GM12878 (cell line): ENCODE data around the gene DPPA4. TPM values are rescaled to one million over a fixed set of nuclear protein-coding genes. Genes with fewer than 3 reads are reported as not detected.

Source experiments
- ATAC-seq: fragments of 200-7000 bp; cut with Tn5 transposase; 3 replicates; pipeline ENCODE4 v1.9.1; 2020; ENCODE audit warnings: mild to moderate bottlenecking, moderate library complexity
- BruUV-seq: library from RNA; stranded (reverse); fragments of 400-500 nt; replicated peaks from 2 replicates; lab custom pipeline; 2021; lab: Mats Ljungman, UMichigan
- CTCF ChIA-PET: fragments of 300-600 bp; sonication (Branson Sonifier 250); formaldehyde crosslinking; extraction: SDS; loops from one replicate; lab custom pipeline; 2021; ENCODE audit warnings: inconsistent platforms; lab: Yijun Ruan, JAX
- POLR2A ChIA-PET: fragments of 350-600 bp; formaldehyde crosslinking; extraction: SDS; loops from one replicate; lab custom pipeline; 2021; ENCODE audit warnings: inconsistent platforms; lab: Charles Lee
- RAD21 ChIA-PET: fragments of 300-600 bp; sonication (Branson Sonifier 250); formaldehyde crosslinking; loops from one replicate; lab custom pipeline; 2023; ENCODE audit warnings: antibody characterized with exemption; ENCODE audit not compliant: unreplicated experiment; lab: Charles Lee
- SMC1A ChIA-PET: fragments of 300-600 bp; sonication (Branson Sonifier 250); formaldehyde crosslinking; loops from one replicate; lab custom pipeline; 2023; ENCODE audit not compliant: unreplicated experiment, uncharacterized antibody; lab: Charles Lee
- DNase-seq: peaks from one replicate; pipeline ENCODE4 v3.0.0-alpha.2; 2011; ENCODE audit warnings: low read depth, low spot score
- FAIRE-seq: peaks from 3 replicates; lab custom pipeline; 2011; peaks lifted over from hg19 to GRCh38; lab: Jason Lieb, UNC
- H2AFZ ChIP-seq: 2 replicates; pipeline ENCODE4 v1.6.0; 2011; ENCODE audit warnings: low read depth, low read length, control low read depth; ENCODE audit not compliant: control insufficient read depth
- H3K27ac ChIP-seq: 2 replicates; pipeline ENCODE4 v1.5.1; 2011; ENCODE audit warnings: control low read depth; ENCODE audit not compliant: control insufficient read depth, insufficient read depth
- H3K27me3 ChIP-seq, 2 experiments: replicated peaks in 1 of 2; 2 replicates each; pipeline versions ENCODE4 v1.6.0 to v1.6.1; 2011; ENCODE audit warnings: low read length in 1 of 2; ENCODE audit not compliant: control insufficient read depth in 2 of 2, insufficient read depth in 2 of 2
- H3K36me3 ChIP-seq, 2 experiments: 2 replicates each; pipeline ENCODE4 v1.5.1; 2011; ENCODE audit warnings: low read length in 1 of 2; ENCODE audit not compliant: control insufficient read depth in 2 of 2, insufficient read depth in 2 of 2
- H3K4me1 ChIP-seq: 2 replicates; pipeline ENCODE4 v1.6.1; 2011; ENCODE audit warnings: mild to moderate bottlenecking, low read length, moderate library complexity, mixed read lengths; ENCODE audit not compliant: control insufficient read depth, insufficient read depth
- H3K4me2 ChIP-seq: 2 replicates; pipeline ENCODE4 v1.6.0; 2011; ENCODE audit warnings: control low read depth; ENCODE audit not compliant: control insufficient read depth, insufficient read depth
- H3K4me3 ChIP-seq: fragments of 200-600 bp; sonication (generic); 2 replicates; pipeline ENCODE4 v1.5.1; 2016
- H3K79me2 ChIP-seq: 2 replicates; pipeline ENCODE4 v1.6.0; 2011; ENCODE audit warnings: low read length; ENCODE audit not compliant: control insufficient read depth, insufficient read depth
- H3K9ac ChIP-seq: 2 replicates; pipeline ENCODE4 v1.8.0; 2011; ENCODE audit warnings: low read length, control low read depth, mixed read lengths; ENCODE audit not compliant: control insufficient read depth, insufficient read depth
- H3K9me3 ChIP-seq: replicated peaks from 3 replicates; pipeline ENCODE4 v1.5.1; 2011; ENCODE audit warnings: mild to moderate bottlenecking, low read length; ENCODE audit not compliant: control insufficient read depth, insufficient read depth
- H4K20me1 ChIP-seq: 2 replicates; pipeline ENCODE4 v1.6.0; 2011; ENCODE audit not compliant: control insufficient read depth, insufficient read depth
- CHD1 ChIP-seq: IDR thresholded peaks from 2 replicates; pipeline ENCODE4 v1.6.1; 2012; ENCODE audit warnings: low read depth, low read length, improper control_type of control experiment
- EGR1 ChIP-seq, 2 experiments: IDR thresholded peaks; 1 replicate in 1 of 2; 2 replicates in 1 of 2; pipeline ENCODE4 v1.6.1; 2011 to 2012; ENCODE audit warnings: low read depth in 2 of 2, low read length in 2 of 2, borderline replicate concordance in 1 of 2, mild to moderate bottlenecking in 1 of 2, moderate library complexity in 1 of 2
- EZH2 ChIP-seq: IDR thresholded peaks from 2 replicates; pipeline ENCODE4 v1.6.1; 2012; ENCODE audit warnings: low read depth, mild to moderate bottlenecking, control low read depth, inconsistent platforms, low read length, borderline replicate concordance; ENCODE audit not compliant: control insufficient read depth
- FOXM1 ChIP-seq: IDR thresholded peaks from 2 replicates; pipeline ENCODE4 v1.6.1; 2012; ENCODE audit warnings: low read depth, mild to moderate bottlenecking, inconsistent platforms, low read length, moderate library complexity
- JUNB ChIP-seq: IDR thresholded peaks from 2 replicates; pipeline ENCODE4 v1.6.1; 2016; ENCODE audit warnings: antibody characterized with exemption, mild to moderate bottlenecking
- NR2F1 ChIP-seq: fragments of 450-650 bp; conservative IDR thresholded peaks from 2 replicates; pipeline ENCODE4 v1.6.1; 2017; ENCODE audit warnings: mild to moderate bottlenecking
- PML ChIP-seq: IDR thresholded peaks from 2 replicates; pipeline ENCODE4 v1.6.1; 2012; ENCODE audit warnings: low read length, inconsistent platforms
- RAD51 ChIP-seq: fragments of 450-650 bp; IDR thresholded peaks from 2 replicates; pipeline ENCODE4 v1.6.1; 2016; ENCODE audit warnings: moderate library complexity, mild to moderate bottlenecking, inconsistent platforms
- SPI1 ChIP-seq: IDR thresholded peaks from 2 replicates; pipeline ENCODE4 v1.6.1; 2011; ENCODE audit warnings: low read depth, mild to moderate bottlenecking, low read length, moderate library complexity, borderline replicate concordance; ENCODE audit not compliant: insufficient read depth
- SRF ChIP-seq, 2 experiments: IDR thresholded peaks; 2 replicates each; pipeline ENCODE4 v1.6.1; 2011; ENCODE audit warnings: low read depth in 2 of 2, low read length in 2 of 2, mild to moderate bottlenecking in 1 of 2, moderate library complexity in 1 of 2
- STAT3 ChIP-seq: IDR thresholded peaks from 2 replicates; pipeline ENCODE4 v1.6.1; 2011; ENCODE audit warnings: low read depth, low read length, improper control_type of control experiment
- SUPT20H ChIP-seq: IDR thresholded peaks from 2 replicates; pipeline ENCODE4 v1.6.1; 2011; ENCODE audit warnings: low read depth, mild to moderate bottlenecking, low read length, moderate library complexity, borderline replicate concordance; ENCODE audit not compliant: control insufficient read depth
- TCF7 ChIP-seq: IDR thresholded peaks from 2 replicates; pipeline ENCODE4 v1.6.1; 2014; ENCODE audit warnings: antibody characterized with exemption, borderline replicate concordance
- WGBS: methylation state at CpG from one replicate; pipeline ENCODE4 v1.1.6; 2016; ENCODE audit warnings: low lambda C conversion rate; ENCODE audit not compliant: insufficient replicate concordance, insufficient coverage; ENCODE audit errors: missing lambda C conversion rate; 5-methylcytosine and 5-hydroxymethylcytosine counted together
- in situ Hi-C: fragments of 300-500 bp; cut with MboI; formaldehyde crosslinking; loops from 9 replicates; pipeline ENCODE4 v1.14.3; 2018; ENCODE audit warnings: mixed read lengths
- intact Hi-C: fragments of 100-400 bp; cut with micrococcal nuclease; formaldehyde crosslinking; loops from one replicate; pipeline ENCODE4 v1.14.2; 2022; ENCODE audit not compliant: unreplicated experiment
- polyA plus RNA-seq, 11 experiments: library from polyadenylated mRNA; depleted of rRNA in 4 of 11; unstranded in 6 of 11; stranded (reverse) in 5 of 11; fragments of >200 nt; fragmentation: Nextera tagmentation in 4 of 11; fragmentation: Illumina TruSeq in 1 of 11; extraction: Ambion mirVana in 4 of 11; extraction: Trizol in 1 of 11; gene quantifications; 1 replicate in 1 of 11; 2 replicates in 10 of 11; pipeline versions ENCODE4 v1.2.1 to v1.2.3, GENCODE V29; 2011 to 2016; ENCODE audit warnings: inconsistent platforms in 2 of 11, missing spikeins in 2 of 11, low read depth in 1 of 11
- total RNA-seq, 4 experiments: library from RNA; depleted of rRNA in 3 of 4; stranded (reverse); fragments of >200 nt in 3 of 4; fragmentation: Illumina TruSeq in 1 of 4; extraction: Trizol in 1 of 4; gene quantifications; 2 replicates each; pipeline versions ENCODE4 v1.2.1 to v1.2.3, GENCODE V29; 2013 to 2021
- TF ChIP-seq, protein P1 (sequence below), 3 experiments: IDR thresholded peaks in 2 of 3; conservative IDR thresholded peaks in 1 of 3; 2 replicates each; pipeline ENCODE4 v1.5.1; 2011; ENCODE audit warnings: low read depth in 3 of 3, low read length in 3 of 3, mild to moderate bottlenecking in 3 of 3, control low read depth in 2 of 3, moderate library complexity in 2 of 3, inconsistent platforms in 1 of 3, mixed read lengths in 1 of 3; ENCODE audit not compliant: control insufficient read depth in 2 of 3, insufficient read depth in 1 of 3; ENCODE audit errors: extremely low read depth in 1 of 3

The DPPA4 gene
- total and polyA plus RNA-seq, 10 of the 15 experiments (the other 5 are each of a cell fraction or from before 2014, with no cell fraction given) = 0.01 to 0.90 (median 0.44) TPM; not detected in 5

DNA sequence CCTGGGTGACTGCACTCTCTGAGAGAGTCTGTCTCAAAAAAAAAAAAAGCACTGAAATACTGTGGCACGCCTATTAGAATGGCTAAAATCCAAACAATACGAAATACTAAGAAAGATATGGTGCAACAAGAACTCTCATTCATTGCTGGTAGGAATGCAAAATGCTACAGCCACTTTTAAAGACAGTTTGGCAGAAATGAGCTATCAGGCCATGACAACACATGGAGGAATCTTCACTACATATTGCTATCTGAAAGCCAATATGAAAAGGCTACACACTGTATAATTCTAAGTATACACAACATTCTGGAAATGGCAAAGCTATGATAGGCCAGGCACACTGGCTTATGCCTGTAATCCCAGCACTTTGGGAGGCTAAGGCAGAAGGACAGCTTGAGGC, 39.9 kb downstream of the DPPA4 start:
- Histone ChIP-seq H3K4me2 (no peak overlapping the region), H3K9ac (no peak overlapping the region), H3K79me2 (no peaks in the 10 kb centered on the region), H3K9me3 (no peaks in the 10 kb centered on the region), H3K4me1 (no peaks in the 10 kb centered on the region), H3K4me3 (no peak overlapping the region), H3K36me3 (no peaks in the 10 kb centered on the region), H4K20me1 (no peaks in the 10 kb centered on the region), H3K27ac (no peak overlapping the region), H3K27me3 (no peaks in the 10 kb centered on the region), H2AFZ (no peak overlapping the region)
- no TSS peak for BruUV-seq
- FAIRE-seq = no peak
- SMC1A ChIA-PET = no interaction called here
- POLR2A ChIA-PET = no interaction called here
- CTCF ChIA-PET = no interaction called here
- no peak for ATAC-seq
- intact Hi-C loops (no loop called here), in situ Hi-C loops (no loop called here)
- no peak for DNase-seq
- WGBS = 0% methylated on average over 2 of the region's 2 CpGs
- RAD21 ChIA-PET = no interaction called here
- TF ChIP-seq FOXM1 (no peak), SRF (IDR thresholded peaks at IDR 0.05; ENCODE audit: low read depth in 2 of 2, low read length in 2 of 2) (no peak), EGR1 (IDR thresholded peaks at IDR 0.05; ENCODE audit: borderline replicate concordance in 1 of 2, low read depth in 2 of 2, low read length in 2 of 2) (no peak), NR2F1 (no peak), CHD1 (no peak), EZH2 (no peak), JUNB (no peak), PML (no peak), STAT3 (no peak), SPI1 (no peak), TCF7 (no peak), SUPT20H (no peak), RAD51 (no peak)
- TF ChIP-seq, protein P1, sequence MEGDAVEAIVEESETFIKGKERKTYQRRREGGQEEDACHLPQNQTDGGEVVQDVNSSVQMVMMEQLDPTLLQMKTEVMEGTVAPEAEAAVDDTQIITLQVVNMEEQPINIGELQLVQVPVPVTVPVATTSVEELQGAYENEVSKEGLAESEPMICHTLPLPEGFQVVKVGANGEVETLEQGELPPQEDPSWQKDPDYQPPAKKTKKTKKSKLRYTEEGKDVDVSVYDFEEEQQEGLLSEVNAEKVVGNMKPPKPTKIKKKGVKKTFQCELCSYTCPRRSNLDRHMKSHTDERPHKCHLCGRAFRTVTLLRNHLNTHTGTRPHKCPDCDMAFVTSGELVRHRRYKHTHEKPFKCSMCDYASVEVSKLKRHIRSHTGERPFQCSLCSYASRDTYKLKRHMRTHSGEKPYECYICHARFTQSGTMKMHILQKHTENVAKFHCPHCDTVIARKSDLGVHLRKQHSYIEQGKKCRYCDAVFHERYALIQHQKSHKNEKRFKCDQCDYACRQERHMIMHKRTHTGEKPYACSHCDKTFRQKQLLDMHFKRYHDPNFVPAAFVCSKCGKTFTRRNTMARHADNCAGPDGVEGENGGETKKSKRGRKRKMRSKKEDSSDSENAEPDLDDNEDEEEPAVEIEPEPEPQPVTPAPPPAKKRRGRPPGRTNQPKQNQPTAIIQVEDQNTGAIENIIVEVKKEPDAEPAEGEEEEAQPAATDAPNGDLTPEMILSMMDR (IDR thresholded peaks at IDR 0.05 in 2 of 3, conservative IDR thresholded peaks at IDR 0.05 in 1 of 3; ENCODE audit: control insufficient read depth in 2 of 3, extremely low read depth in 1 of 3, insufficient read depth in 1 of 3, low read depth in 3 of 3, low read length in 3 of 3) = no peak
